Parathyroid adenoma (tissue), 2 donors: Measurements from ENCODE around the gene PMPCA.

Experiments used
- H2AFZ ChIP-seq: fragments of 300-600 bp; sonication (generic); one replicate; pipeline ENCODE4 v1.7.0; 2017; ENCODE audit warnings: antibody characterized with exemption, mild to moderate bottlenecking
- H3K27ac ChIP-seq: fragments of 300-600 bp; sonication (generic); one replicate; pipeline ENCODE4 v1.7.0; 2017
- H3K27me3 ChIP-seq: fragments of 300-600 bp; sonication (generic); one replicate; pipeline ENCODE4 v1.7.0; 2017; ENCODE audit warnings: low read length; ENCODE audit not compliant: control insufficient read depth, insufficient read depth
- H3K36me3 ChIP-seq: fragments of 300-600 bp; sonication (generic); one replicate; pipeline ENCODE4 v1.7.0; 2017; ENCODE audit warnings: low read length; ENCODE audit not compliant: control insufficient read depth, insufficient read depth
- H3K4me1 ChIP-seq: fragments of 300-600 bp; sonication (generic); one replicate; pipeline ENCODE4 v1.7.0; 2017; ENCODE audit warnings: control low read depth
- H3K4me2 ChIP-seq: fragments of 300-600 bp; sonication (generic); one replicate; pipeline ENCODE4 v1.7.0; 2017; ENCODE audit warnings: low read length
- H3K4me3 ChIP-seq: fragments of 300-600 bp; sonication (generic); one replicate; pipeline ENCODE4 v1.7.0; 2017; ENCODE audit warnings: low read depth, low read length
- H3K79me2 ChIP-seq: fragments of 300-600 bp; sonication (generic); one replicate; pipeline ENCODE4 v1.7.0; 2017; ENCODE audit warnings: control low read depth
- H3K9ac ChIP-seq: fragments of 300-600 bp; sonication (generic); one replicate; pipeline ENCODE4 v1.7.0; 2017; ENCODE audit warnings: mild to moderate bottlenecking
- H3K9me3 ChIP-seq: fragments of 300-600 bp; sonication (generic); one replicate; pipeline ENCODE4 v1.7.0; 2017; ENCODE audit warnings: low read length; ENCODE audit not compliant: control insufficient read depth
- TF ChIP-seq, protein P1 (sequence below): fragments of 300-600 bp; sonication (generic); IDR thresholded peaks from one replicate; pipeline ENCODE4 v1.7.0; 2017; ENCODE audit warnings: antibody characterized with exemption, mild to moderate bottlenecking
- donor health status: primary hyperparathyroidism.

PMPCA gene

DNA sequence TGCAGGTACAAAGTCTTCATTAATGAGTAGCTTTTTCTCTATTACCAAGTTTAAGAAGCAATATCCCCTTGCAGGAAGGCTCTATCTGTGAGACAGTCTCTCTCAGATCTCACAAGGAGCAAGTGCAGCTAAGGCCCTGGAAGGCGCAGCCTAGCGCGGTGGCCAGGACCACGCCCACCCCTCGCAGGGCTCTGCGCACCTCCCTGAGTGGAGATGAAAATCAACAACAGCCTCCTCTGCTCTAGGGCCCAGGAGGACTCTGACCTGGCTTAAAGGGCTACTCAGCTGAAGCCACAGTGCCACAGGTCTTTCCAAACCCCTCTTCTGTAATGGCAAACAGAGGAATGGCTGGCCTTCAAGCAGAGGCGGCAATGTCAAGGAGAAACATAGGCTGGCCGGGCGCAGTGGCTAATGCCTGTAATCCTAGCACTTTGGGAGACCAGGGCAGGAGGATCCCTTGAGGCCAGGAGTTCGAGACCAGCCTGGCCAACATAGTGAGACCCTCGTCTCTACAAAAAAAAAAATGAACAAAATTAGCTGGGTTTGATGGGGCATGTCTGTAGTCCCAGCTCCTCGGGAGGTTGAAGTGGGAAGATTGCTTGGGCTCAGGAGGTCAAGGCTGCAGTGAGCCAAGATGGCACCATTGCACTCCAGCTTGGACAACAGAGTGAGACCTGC, 60.5 kb downstream of the PMPCA start:
- Histone ChIP-seq H3K27ac (no peak overlapping the region), H3K9me3 (no peaks in the 10 kb centered on the region), H3K4me1 (no peaks in the 10 kb centered on the region), H3K9ac (no peak overlapping the region), H3K4me3 (no peak overlapping the region), H3K36me3 (no peaks in the 10 kb centered on the region), H3K27me3 (no peaks in the 10 kb centered on the region), H3K4me2 (no peak overlapping the region), H3K79me2 (peaks cover 5% of the 10 kb centered on the region), H2AFZ (no peak overlapping the region)
- TF ChIP-seq, protein P1, sequence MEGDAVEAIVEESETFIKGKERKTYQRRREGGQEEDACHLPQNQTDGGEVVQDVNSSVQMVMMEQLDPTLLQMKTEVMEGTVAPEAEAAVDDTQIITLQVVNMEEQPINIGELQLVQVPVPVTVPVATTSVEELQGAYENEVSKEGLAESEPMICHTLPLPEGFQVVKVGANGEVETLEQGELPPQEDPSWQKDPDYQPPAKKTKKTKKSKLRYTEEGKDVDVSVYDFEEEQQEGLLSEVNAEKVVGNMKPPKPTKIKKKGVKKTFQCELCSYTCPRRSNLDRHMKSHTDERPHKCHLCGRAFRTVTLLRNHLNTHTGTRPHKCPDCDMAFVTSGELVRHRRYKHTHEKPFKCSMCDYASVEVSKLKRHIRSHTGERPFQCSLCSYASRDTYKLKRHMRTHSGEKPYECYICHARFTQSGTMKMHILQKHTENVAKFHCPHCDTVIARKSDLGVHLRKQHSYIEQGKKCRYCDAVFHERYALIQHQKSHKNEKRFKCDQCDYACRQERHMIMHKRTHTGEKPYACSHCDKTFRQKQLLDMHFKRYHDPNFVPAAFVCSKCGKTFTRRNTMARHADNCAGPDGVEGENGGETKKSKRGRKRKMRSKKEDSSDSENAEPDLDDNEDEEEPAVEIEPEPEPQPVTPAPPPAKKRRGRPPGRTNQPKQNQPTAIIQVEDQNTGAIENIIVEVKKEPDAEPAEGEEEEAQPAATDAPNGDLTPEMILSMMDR, result no peak

DNA sequence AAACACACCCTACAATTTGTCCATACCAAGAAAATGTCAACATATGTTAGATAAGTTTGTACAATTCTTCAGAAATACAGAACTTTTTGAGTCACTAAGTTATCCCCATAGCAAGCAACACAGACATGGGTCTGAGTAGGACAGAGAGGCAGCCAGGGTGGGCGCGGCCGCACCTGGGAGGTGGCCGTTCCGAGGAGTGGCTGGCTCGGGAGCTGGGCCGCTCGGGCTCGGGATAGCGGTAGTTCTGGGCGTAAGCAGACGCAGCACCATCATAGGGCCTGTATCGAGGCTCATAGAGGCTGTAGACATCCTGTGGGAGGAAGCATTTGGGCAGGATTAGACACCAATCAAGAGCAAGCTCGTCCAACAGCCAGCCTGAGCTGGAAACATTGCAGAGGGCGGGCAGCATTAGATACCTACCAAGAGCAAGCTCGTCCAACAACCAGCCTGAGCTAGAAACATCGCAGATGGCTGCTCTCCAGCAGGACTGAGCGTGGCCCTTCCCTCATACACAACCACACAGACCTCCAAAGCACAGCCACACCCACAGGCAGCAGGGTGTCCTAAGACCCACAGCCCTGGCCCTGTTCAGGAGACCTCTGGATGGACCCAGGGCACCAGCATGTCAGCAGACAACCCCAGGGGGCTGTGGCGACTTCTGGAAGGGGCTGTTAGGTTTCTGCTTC, 61.5 kb downstream of the PMPCA start:
- Histone ChIP-seq H3K4me3 (no peak overlapping the region), H3K4me2 (no peak overlapping the region), H3K27me3 (no peaks in the 10 kb centered on the region), H3K9ac (no peak overlapping the region), H3K36me3 (no peaks in the 10 kb centered on the region), H2AFZ (no peak overlapping the region), H3K4me1 (no peaks in the 10 kb centered on the region), H3K9me3 (no peaks in the 10 kb centered on the region), H3K79me2 (peaks cover 5% of the 10 kb centered on the region), H3K27ac (no peak overlapping the region)
- TF ChIP-seq, protein P1, result no peak

DNA sequence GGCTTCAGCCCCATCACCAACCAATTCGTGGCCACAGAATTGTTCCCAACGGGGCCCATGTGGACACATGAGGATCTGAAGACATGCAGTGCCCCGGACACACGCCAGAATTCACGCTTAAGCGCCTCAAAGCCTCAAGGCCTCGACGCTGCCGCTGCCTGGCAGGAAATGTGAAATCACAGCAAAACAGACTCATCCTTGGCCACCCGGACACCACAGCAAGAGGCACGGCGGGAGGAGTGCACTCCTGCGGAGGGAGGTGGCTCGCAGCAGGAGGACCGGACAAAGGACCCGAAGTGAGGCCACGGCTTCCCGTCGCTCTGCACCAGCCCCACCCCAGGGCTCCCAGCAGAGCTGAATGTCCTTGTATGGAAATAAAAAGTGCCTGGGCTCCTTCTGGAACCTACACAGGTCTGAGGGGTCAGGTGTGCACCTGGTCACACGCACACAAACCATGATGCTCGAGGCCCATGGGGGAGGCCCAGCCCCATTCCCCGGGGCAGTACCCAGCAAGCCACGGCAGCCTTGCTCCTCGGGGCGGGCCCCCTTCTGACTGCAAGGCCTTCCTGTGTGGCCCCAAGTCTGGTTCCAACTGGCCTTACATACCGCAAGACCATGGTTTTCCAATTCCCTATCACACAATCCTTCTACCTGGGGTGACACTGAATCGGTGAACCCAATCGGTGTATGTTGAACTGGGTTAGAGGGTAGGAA, 62.3 kb downstream of the PMPCA start:
- Histone ChIP-seq H3K9me3 (no peaks in the 10 kb centered on the region), H3K4me3 (no peak overlapping the region), H3K4me2 (no peak overlapping the region), H3K9ac (no peak overlapping the region), H3K4me1 (no peaks in the 10 kb centered on the region), H3K27me3 (no peaks in the 10 kb centered on the region), H3K27ac (no peak overlapping the region), H2AFZ (no peak overlapping the region), H3K36me3 (no peaks in the 10 kb centered on the region), H3K79me2 (peaks cover 5% of the 10 kb centered on the region)
- TF ChIP-seq, protein P1, result no peak

DNA sequence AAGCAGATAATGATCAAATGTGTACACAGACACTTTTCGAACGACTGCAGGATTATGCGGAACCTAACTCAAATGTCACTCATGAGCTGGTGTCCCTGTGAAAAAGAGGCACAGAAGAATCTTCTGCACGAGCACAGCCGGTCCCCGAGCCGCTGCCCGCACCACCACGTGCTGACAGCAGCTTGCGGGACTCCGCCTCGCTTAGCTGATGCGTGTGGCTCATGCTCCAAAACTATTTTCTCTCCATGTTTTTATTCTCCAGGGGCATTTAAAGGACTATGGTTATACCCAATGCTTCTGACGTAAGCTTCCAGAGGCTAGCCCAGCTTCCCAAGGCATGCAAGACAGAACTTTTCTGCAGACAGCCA, 62.9 kb downstream of the PMPCA start:
- H3K79me2 ChIP-seq, result peaks cover 5% of the 10 kb centered on the region
- no peak overlapping the region for H3K4me2 ChIP-seq
- no peaks in the 10 kb centered on the region for H3K4me1 ChIP-seq
- H3K9ac ChIP-seq, result no peak overlapping the region
- H3K36me3 ChIP-seq, result no peaks in the 10 kb centered on the region
- TF ChIP-seq, protein P1, result no peak
- no peak overlapping the region for H3K4me3 ChIP-seq
- no peaks in the 10 kb centered on the region for H3K9me3 ChIP-seq
- H2AFZ ChIP-seq, result no peak overlapping the region
- H3K27ac ChIP-seq, result no peak overlapping the region
- no peaks in the 10 kb centered on the region for H3K27me3 ChIP-seq
